OCI-LY1 (cell line): ENCODE measurements around the gene DAPL1.

Experiments
- EZH2 ChIP-seq: fragments of 200-600 bp; sonication (generic), shearing (Covaris generic); IDR thresholded peaks from 2 replicates; pipeline ENCODE4 v1.8.0; 2017; ENCODE audit warnings: borderline replicate concordance, mixed run types, mild to moderate bottlenecking, antibody characterized with exemption, low read length, moderate library complexity, mixed read lengths
- TF ChIP-seq, protein P1 (sequence below): fragments of 200-600 bp; sonication (generic), shearing (Covaris generic); IDR thresholded peaks from 2 replicates; pipeline ENCODE4 v1.5.1; 2017; ENCODE audit warnings: mild to moderate bottlenecking, antibody characterized with exemption, low read length, moderate library complexity, mixed read lengths

DNA sequence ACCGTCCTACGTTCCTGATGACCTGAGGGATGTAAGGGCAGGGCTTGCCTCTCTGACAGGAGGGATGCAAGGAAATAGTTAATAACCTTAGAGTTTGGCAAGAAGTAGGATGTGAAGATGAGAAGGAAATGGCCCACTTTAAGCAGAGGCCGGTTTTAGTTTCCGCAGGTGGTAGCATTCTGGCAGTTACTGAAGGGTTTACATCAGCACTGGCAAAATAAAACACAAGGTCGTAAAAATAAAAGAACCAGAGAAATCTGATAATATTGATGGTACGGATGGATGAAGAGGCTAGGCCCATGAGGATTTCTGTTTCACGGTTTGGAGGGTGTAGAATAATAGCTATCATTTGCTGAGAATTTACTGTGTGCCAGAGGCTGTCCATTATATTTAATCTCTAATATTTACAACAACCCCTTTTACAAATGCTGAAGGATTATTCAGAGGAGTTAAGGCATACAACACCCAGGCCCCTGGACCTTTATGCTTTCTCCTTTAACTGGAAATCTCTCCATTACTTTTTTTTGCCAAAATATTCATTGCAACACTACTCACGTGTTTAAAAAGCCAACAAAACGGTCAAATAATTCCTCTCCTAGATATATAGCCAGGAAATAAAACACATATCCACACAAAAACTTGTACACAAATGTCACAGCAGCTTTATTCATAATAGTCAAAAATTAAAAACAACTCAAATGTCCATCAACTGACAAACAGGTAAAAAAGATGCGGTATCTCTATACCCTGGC, 28.5 kb downstream of the DAPL1 start:
- TF ChIP-seq, protein P1, sequence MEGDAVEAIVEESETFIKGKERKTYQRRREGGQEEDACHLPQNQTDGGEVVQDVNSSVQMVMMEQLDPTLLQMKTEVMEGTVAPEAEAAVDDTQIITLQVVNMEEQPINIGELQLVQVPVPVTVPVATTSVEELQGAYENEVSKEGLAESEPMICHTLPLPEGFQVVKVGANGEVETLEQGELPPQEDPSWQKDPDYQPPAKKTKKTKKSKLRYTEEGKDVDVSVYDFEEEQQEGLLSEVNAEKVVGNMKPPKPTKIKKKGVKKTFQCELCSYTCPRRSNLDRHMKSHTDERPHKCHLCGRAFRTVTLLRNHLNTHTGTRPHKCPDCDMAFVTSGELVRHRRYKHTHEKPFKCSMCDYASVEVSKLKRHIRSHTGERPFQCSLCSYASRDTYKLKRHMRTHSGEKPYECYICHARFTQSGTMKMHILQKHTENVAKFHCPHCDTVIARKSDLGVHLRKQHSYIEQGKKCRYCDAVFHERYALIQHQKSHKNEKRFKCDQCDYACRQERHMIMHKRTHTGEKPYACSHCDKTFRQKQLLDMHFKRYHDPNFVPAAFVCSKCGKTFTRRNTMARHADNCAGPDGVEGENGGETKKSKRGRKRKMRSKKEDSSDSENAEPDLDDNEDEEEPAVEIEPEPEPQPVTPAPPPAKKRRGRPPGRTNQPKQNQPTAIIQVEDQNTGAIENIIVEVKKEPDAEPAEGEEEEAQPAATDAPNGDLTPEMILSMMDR, result no peak
- no peak for TF ChIP-seq EZH2
